NOMO-1 (cell line): ENCODE data around the gene WDR41.
A peak's percentile ranks its signal among the peaks of the same experiment; 100 is the strongest.
"Not testable (repeated sequence)": the region's sequence is repeated elsewhere in the genome, so short reads cannot be mapped to it uniquely, and the experiment has no call there.

Source experiments
- DNase-seq, 2 experiments: peaks; one replicate each; lab custom pipeline; 2025; ENCODE audit not compliant: unreplicated experiment in 2 of 2; lab: John Stamatoyannopoulos, UW

WDR41 gene

GRCh38 chr5:77413049-77413448, 79.1 kb downstream of the WDR41 start:
- no peak for DNase-seq

DNA sequence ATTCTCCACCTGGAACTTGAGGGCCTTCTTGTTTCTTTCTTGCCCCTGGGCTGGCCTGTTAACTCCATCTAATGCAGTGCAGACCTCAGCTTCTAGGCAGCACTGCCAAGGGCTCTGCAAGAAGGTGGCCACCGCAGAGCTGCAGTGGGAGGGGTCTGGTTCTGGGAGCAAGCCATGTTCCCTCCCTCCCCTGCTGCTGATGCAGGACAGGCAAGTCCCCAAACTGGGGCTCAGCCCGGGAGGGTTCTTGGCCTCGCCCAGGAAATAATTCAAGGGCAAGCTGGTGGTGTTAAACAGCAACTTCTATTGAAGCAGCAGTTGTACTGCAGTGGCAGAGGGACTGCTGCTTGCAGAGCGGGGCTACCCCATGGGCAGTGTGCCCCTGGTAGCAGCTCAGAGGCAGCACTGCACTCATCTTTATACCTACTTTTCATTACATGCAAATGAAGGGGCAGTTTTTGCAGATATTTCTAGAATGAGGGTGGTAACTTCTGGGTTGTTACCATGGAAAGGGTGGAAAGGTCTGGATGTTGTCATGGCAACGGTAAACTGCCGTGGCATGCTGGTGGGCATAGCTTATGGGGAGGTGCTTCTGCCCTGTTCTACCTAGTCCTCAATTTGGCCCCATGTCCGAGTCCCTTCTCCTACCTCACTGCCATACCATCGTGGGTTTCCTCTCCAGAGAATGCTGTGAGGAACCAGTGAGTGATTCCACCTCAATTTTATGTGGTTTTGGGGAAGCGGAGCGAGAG, 82.1 kb downstream of the WDR41 start:
- no peak for DNase-seq

GRCh38 chr5:77407152-77407551, 85.0 kb downstream of the WDR41 start:
- no peak for DNase-seq

- no peak for DNase-seq
These were observed 89.3 kb downstream of the WDR41 start for GRCh38 chr5:77402796-77403195.

DNA sequence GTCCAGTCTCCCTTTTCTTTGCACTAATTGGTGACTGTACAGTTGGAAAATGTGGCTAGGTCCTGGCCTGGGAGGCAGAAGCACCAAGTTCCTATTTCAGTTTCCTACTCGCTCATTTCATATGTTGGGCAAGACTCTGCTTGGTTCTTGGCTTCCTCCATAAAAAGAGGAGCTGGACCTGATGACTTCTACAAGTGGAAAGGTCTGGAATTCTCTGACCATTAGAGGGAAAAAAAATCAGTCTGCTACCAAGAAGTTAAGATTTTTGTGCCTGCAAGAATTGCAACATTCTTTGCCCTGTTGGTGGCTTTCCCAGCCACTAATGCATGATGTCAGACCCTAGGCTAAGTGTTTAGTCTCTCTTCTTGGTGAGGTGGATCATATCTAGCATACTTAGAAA, 91.5 kb downstream of the WDR41 start:
- peak; percentile 11 to 70 for DNase-seq

DNA sequence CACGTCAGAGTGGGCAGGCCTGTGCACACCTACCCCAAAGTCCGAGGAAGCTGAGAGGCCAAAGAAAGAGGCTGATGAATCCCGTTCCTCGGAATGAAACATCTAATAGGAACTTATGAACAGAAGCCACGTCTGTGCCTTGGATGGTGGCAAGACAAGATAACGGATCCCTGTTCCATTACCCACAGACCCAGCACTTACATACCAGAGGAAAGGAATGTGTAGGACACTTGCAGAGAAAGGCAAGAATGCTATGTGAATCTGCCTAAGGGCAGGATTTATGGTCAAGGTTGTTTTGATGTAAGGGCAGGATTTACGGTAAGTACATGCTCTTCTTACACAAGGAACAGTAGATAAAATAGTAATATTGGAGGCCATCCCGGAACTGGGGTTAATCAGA, 93.2 kb downstream of the WDR41 start:
- no peak for DNase-seq

DNA sequence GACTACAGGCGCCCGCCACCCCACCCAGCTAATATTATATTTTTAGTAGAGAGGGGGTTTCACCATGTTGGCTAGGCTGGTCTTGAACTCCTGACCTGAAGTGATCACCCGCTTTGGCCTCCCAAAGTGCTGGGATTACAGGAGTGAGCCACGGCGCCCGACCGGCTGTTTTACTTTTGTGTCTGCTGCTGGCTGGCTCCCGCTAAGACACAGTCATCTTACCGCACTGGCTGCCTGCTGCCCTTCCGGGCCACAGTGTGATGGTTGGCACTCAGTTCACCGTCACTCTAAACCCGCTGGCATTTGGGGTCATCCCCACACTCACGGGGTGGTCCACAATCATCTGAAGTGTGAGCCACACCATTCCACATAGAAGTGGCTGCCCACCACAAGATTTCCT, 93.7 kb downstream of the WDR41 start:
- no peak for DNase-seq

- no peak for DNase-seq
These were observed 94.3 kb downstream of the WDR41 start for GRCh38 chr5:77397686-77398292.

DNA sequence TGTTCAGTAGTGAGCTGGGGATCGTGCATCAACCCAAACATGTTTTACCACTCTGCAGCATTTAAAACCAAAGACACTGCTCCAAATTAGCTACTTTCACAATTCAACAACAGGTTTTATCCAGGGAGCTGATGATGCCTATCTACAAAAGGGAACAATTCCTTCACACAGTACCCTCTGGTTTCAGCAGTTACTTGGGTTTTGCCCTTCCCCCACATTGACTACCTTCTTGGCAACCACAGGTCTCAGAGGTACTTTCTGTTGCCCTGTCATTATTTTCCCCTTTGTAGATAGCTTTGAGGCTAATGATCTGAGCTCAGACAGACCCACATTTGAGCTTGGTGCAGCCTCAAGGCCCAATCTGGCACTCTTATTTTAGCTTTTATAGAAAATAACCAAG, 96.1 kb downstream of the WDR41 start:
- no peak for DNase-seq

GRCh38 chr5:77394064-77394715, 97.9 kb downstream of the WDR41 start:
- DNase-seq: no peak

GRCh38 chr5:77391240-77391765, 100.8 kb downstream of the WDR41 start:
- no peak for DNase-seq

DNA sequence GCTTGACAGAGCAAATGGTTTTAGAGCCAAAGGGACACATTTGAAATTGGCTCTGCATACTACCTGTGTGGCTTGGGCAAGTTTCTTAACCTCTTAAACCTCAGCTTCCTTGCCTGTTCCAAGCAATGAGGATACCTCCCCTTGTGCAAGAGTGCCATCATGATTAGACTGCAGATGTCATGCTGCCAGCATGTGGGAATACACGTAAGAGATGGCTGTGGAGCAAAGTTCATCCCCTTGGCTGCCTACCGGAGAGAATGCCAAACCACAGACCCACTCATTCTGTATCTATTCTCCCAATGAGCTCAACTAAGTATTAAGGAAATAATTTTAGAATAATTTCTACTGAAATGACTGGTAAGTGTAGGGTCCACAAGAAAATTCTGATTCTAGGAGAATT, 101.3 kb downstream of the WDR41 start:
- no peak for DNase-seq

DNA sequence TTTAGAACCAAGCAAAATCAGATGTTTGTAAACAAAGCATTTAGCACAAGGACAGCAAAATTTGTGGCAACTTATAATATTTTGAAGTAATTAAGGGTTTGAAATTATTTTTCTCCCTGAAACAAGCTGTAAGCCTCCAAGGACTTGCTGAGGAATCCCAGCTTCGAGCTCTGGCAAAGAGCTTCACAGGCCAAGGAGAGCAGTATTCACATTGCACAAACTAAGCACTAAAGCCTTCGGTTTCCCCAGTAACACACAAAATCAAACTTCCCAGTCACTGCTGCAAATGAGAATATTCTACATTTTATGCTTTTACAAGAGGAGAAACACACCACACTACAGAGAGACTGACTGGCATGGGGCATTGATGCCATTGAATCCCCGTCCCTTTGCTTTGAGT, 101.9 kb downstream of the WDR41 start:
- no peak for DNase-seq

DNA sequence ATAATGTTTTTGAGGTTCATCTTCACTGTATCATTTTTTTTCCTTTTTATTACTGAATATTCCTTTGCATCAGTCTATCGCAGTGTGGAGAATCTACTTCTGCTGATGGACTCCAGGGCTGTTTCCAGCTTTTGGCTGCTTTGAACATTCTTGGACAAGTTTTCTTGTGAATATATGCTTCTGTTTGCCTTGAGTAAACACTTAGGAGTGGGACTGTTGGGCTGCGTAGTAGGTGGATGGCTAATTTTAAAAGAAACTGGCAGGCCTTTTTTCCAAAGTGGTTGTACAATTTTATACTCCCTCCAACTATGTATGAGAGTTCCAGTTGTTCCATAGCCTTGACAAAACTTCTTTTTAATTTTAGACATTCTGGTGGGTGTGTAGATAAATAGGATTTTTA, 102.4 kb downstream of the WDR41 start:
- DNase-seq: no peak

- not testable (repeated sequence) for DNase-seq
These were observed 105.8 kb downstream of the WDR41 start for GRCh38 chr5:77386340-77386739.

DNA sequence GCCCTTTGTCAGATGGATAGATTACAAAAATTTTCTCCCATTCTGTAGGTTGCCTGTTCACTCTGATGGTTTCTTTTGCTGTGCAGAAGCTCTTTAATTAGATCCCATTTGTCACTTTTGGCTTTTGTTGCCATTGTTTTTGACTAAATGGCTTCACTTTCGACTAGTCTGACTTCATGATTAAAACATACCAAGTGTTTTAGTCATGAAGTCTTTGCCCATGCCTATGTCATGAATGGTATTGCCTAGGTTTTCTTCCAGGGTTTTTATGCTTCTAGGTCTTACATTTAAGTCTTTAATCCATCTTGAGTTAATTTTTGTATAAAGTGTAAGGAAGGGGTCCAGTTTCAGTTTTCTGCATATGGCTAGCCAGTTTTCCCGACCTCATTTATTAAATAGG, 108.8 kb downstream of the WDR41 start:
- not testable (repeated sequence) for DNase-seq
